ENCODE results near the gene CCL22.

The CCL22 gene

DNA sequence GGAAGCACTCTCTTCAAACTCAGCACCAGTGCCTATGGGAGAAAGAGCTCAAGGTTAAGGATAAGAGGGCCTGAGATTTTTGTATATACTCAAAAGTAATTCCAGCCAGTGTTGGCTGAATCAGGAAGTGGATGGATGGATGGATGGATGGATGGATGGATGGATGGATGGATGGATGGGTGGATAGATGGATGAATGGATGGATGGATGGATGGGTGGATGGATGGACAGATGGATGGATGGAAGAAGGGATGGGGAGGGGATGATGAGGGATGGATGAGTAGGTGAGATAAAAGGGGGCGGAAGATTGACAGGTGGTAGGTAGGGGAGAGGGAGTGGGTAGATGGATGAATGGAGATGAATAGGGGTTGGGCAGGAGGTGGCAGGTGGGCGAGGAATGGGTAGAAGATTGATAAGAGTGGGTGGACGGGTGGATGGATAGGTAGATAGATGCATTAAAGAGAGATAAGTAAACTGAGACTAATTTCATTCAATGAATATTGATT is 17.8 kb downstream of the CCL22 start:
- DNase-seq (ENCODE audit: low read depth), result no peak

DNA sequence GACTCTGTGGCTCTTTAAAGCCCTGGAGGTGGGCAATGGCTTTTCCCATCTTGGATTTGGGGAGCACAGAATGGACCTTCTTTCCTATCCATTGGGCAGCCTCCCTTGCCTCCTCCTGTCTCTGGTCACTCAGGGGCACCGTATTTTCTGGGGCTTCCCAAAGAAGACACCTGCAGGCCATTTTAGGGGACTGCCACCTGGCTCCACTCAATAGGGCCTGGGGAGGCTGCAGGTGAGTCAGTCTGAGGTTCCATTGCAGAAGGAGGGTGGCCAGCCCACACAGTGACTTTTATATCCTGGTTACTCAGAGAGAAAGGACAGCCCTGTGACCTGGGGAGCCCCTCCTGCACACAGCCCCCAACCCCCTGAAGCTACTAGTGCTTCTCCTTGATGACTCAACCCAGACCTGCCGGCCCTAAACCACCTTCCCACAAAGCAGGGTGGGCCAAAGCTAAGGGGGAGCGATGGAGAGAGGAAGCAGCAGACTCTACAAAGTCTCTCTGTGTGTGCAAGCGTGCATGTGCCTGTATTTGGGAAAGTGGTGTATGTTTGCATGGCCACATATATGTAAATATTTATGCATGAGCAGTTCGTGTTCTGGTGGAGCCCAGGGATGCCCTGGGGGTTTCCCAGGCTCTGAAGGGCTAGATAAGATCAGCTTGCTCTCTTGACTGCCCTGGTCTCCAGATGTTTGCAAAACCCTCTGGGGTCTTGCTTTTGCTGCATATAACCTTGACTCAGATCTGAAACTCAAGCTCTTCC is 18.7 kb downstream of the CCL22 start:
- peak; percentile 52 for DNase-seq (ENCODE audit: low read depth)

- no peak for DNase-seq (ENCODE audit: low read depth)
Measured at GRCh38 chr16:57379579-57379978, 21.0 kb downstream of the CCL22 start.

- peak; percentile 20 for DNase-seq (ENCODE audit: low read depth)
Measured at GRCh38 chr16:57380671-57381462, 22.3 kb downstream of the CCL22 start.

GRCh38 chr16:57381791-57382534 is 23.4 kb downstream of the CCL22 start:
- DNase-seq (ENCODE audit: low read depth), result no peak

DNA sequence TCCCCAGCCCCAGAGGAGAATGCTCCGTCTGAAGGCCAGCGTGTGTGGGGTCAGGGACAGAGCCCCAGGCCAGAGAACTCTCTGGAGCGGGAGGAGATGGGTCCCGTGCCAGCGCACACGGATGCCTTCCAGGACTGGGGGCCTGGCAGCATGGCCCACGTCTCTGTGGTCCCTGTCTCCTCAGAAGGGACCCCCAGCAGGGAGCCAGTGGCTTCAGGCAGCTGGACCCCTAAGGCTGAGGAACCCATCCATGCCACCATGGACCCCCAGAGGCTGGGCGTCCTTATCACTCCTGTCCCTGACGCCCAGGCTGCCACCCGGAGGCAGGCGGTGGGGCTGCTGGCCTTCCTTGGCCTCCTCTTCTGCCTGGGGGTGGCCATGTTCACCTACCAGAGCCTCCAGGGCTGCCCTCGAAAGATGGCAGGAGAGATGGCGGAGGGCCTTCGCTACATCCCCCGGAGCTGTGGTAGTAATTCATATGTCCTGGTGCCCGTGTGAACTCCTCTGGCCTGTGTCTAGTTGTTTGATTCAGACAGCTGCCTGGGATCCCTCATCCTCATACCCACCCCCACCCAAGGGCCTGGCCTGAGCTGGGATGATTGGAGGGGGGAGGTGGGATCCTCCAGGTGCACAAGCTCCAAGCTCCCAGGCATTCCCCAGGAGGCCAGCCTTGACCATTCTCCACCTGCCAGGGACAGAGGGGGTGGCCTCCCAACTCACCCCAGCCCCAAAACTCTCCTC is 24.1 kb downstream of the CCL22 start:
- no peak for DNase-seq (ENCODE audit: low read depth)

GRCh38 chr16:57383276-57384247 is 25.0 kb downstream of the CCL22 start:
- DNase-seq (ENCODE audit: low read depth), result peak; percentile 65

- DNase-seq (ENCODE audit: low read depth), result no peak
Measured at GRCh38 chr16:57384248-57385070, 25.9 kb downstream of the CCL22 start.

- no peak for DNase-seq (ENCODE audit: low read depth)
Measured at GRCh38 chr16:57385083-57385482, 26.5 kb downstream of the CCL22 start.

DNA sequence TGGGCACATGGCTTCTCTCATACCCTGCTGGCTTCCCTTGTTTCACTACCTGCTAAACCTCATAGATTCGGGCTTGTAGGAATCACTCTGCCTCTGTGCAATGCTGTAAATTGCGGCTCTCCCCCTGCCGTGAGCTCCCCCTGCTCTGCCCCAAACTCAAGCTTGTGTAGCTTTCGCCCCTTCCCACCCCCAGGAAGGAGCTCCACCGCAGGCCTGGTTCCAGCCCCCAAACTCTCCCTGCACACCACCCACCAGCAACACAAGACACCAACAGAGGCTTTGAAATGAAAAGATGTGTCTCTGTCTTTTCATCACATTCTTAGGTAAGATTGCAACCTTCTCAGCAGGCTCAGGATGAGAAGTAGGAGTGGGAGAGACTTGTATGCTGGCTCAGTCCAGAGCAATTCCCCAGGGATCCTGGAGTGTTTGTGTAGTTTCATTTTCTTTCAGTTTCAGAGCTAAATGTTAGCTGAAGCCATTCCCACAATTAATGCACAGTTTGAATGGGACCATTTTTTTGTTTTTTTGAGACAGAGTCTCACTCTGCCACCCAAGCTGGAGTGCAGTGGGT is 27.9 kb downstream of the CCL22 start:
- peak; percentile 26 for DNase-seq (ENCODE audit: low read depth)

DNA sequence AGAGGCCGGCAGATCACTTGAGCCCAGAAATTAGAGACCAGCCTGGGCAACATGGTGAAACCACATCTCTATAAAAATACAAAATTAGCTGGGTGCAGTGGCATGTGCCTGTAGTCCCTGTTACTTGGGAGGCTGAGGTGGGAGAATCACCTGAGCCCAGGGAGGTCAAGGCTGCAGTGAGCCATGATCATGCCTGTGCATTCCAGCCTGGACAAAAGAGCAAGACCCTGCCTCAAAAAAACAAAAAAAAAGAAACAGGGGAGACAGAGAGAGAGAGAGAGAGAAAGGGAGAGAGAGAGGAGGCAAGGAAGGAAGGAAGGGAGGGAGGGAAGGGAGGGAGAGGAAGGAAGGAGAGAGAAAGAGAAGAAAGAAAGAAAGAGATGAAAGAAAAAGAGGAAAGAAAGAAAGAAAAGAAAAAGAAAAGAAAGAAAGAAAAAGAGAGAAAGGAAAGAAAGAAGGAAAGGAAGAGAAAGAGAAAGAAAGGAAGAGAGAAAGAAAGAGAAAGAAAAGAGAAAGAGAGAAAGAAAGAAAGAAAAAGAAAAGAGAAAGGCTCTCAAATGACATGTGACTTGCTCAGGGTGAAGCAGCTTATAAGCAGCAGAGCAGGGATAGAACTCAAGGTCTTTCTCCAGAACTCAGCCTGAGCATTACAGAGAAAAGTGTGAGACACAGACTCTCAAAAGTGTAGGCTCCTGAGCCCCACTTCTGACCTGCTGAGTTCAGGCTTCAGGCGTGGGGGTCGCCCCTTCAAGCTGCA is 29.2 kb downstream of the CCL22 start:
- no peak for DNase-seq (ENCODE audit: low read depth)

DNA sequence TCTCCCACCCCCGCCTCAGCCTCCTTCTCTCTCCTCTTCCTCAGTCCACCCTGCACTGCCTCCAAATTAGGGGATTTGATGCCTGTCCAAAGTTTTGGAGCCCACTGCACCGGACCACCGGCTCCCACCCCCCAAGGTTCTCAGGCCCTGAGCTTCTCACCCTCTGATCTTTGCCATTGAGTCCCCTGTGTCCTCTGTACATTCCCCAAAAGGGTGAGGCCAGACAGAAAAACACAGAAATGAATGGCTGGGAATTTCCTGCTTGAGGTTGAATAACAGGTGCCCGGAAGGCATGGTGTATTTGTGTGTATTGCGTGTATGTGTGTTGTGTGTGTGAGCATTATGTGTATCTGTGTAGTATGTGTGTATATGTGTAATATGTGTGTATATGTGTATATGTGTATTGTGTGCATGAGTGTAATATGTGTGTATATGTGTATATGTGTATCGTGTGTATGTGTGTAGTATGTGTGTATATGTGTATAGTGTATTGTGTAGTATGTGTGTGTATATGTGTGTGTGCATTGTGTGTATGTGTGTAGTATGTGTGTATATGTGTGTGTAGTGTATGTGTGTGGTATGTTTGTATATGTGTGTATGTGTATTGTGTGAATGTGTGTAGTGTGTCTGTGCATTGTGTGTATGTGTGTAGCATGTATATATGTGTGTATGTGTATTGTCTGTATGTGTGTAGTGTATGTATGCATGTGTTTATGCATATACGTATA is 29.9 kb downstream of the CCL22 start:
- no peak for DNase-seq (ENCODE audit: low read depth)

- no peak for DNase-seq (ENCODE audit: low read depth)
Measured at GRCh38 chr16:57389087-57389468, 30.5 kb downstream of the CCL22 start.

GRCh38 chr16:57390636-57391295 is 32.2 kb downstream of the CCL22 start:
- DNase-seq (ENCODE audit: low read depth), result no peak

- no peak for DNase-seq (ENCODE audit: low read depth)
Measured at GRCh38 chr16:57391300-57391699, 32.7 kb downstream of the CCL22 start.

DNA sequence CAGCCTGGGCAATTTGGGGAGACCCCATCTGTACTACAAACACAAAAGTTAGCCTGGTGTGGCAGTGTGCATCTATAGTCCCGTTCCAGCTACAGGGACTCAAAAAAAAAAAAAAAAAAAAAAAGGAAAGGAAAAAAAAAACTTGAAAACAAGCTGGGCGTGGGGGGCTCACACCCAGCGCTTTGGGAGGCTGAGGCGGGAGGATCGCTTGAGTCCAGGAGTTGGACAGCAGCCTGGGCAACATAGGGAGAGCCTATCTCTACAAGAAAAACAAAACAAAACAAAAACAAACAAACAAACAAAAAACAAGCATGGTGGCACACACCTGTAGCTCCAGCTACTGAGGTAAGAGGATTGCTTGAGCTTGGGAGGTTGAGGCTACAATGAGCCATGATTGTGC is 33.1 kb downstream of the CCL22 start:
- no peak for DNase-seq (ENCODE audit: low read depth)

DNA sequence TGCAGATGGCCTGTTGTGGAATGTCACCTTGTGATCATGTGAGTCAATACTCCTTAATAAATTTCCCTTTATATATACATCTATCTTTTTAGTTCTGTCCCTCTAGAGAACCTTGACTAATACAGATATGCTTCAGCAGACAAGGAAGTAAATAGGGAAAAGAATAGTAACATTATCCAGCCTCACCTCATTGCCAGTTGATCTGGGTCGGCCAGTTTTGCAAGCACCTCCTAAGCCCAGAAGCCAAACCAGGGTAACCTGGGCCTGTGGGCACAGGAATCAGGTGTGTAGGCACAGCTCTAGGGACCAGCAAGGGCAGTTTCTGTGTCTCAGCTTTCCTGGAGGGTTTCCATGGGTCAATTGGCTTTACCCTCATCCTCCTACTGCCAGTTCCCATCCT is 34.1 kb downstream of the CCL22 start:
- DNase-seq (ENCODE audit: low read depth), result no peak

All from EH (cell line).